Ovary (tissue), 3 donors: ENCODE measurements around the gene MID1.

Experiments used
- EP300 ChIP-seq: sonication (generic); formaldehyde crosslinking; IDR thresholded peaks from one replicate; pipeline ENCODE4 v1.6.1; 2017; ENCODE audit warnings: antibody characterized with exemption
- TF ChIP-seq, protein P1 (sequence below), 3 donors: fragments of 450-650 bp in 2 of 3; fragments of 200-600 bp in 1 of 3; IDR thresholded peaks; one replicate each; pipeline versions ENCODE4 v1.5.1 to v1.8.0; 2016 to 2022; ENCODE audit warnings: antibody characterized with exemption in 3 of 3, mild to moderate bottlenecking in 1 of 3
- donor health status: DM: no; HTN: no; CAD: no.

- TF ChIP-seq, protein P1, sequence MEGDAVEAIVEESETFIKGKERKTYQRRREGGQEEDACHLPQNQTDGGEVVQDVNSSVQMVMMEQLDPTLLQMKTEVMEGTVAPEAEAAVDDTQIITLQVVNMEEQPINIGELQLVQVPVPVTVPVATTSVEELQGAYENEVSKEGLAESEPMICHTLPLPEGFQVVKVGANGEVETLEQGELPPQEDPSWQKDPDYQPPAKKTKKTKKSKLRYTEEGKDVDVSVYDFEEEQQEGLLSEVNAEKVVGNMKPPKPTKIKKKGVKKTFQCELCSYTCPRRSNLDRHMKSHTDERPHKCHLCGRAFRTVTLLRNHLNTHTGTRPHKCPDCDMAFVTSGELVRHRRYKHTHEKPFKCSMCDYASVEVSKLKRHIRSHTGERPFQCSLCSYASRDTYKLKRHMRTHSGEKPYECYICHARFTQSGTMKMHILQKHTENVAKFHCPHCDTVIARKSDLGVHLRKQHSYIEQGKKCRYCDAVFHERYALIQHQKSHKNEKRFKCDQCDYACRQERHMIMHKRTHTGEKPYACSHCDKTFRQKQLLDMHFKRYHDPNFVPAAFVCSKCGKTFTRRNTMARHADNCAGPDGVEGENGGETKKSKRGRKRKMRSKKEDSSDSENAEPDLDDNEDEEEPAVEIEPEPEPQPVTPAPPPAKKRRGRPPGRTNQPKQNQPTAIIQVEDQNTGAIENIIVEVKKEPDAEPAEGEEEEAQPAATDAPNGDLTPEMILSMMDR (IDR thresholded peaks at IDR 0.05): no peak
- TF ChIP-seq EP300: no peak
Measured at GRCh38 chrX:10447564-10448214, 172.7 kb downstream of the MID1 start.
